HEK293T (cell line): ENCODE results near the gene SKA2.
"Not testable (repeated sequence)": the region's sequence is repeated elsewhere in the genome, so short reads cannot be mapped to it uniquely, and the experiment has no call there.

Source experiments
- CTCF ChIA-PET: fragments of 350-600 bp; formaldehyde crosslinking; extraction: SDS; loops from one replicate; lab custom pipeline; 2021; ENCODE audit warnings: antibody characterized with exemption, inconsistent platforms; lab: Yijun Ruan, JAX
- POLR2A ChIA-PET: fragments of 350-600 bp; formaldehyde crosslinking; extraction: SDS; loops from one replicate; lab custom pipeline; 2020; ENCODE audit warnings: antibody characterized with exemption, inconsistent platforms; lab: Yijun Ruan, JAX
- DNase-seq: peaks from one replicate; pipeline ENCODE4 v3.0.0; 2012; ENCODE audit warnings: mixed read lengths; ENCODE audit errors: extremely low spot score
- ARNT ChIP-seq: fragments of 450-650 bp; IDR thresholded peaks from 2 replicates; pipeline ENCODE4 v1.6.1; 2017; ENCODE audit warnings: mild to moderate bottlenecking
- BHLHE40 ChIP-seq: fragments of 450-650 bp; IDR thresholded peaks from 2 replicates; pipeline ENCODE4 v1.6.1; 2016; ENCODE audit warnings: mild to moderate bottlenecking, moderate library complexity, borderline replicate concordance
- CTBP1 ChIP-seq: fragments of 450-650 bp; IDR thresholded peaks from 2 replicates; pipeline ENCODE4 v1.6.1; 2016; ENCODE audit warnings: borderline replicate concordance
- ELF4 ChIP-seq: fragments of 450-650 bp; IDR thresholded peaks from 2 replicates; pipeline ENCODE4 v1.6.1; 2017; ENCODE audit warnings: antibody characterized with exemption
- FOXA1 ChIP-seq: fragments of 450-650 bp; IDR thresholded peaks from 2 replicates; pipeline ENCODE4 v1.6.1; 2016; ENCODE audit warnings: mild to moderate bottlenecking
- FOXK2 ChIP-seq: fragments of 450-650 bp; IDR thresholded peaks from 2 replicates; pipeline ENCODE4 v1.6.1; 2016; ENCODE audit warnings: mild to moderate bottlenecking
- FOXM1 ChIP-seq: fragments of 450-650 bp; IDR thresholded peaks from 2 replicates; pipeline ENCODE4 v1.6.1; 2017; ENCODE audit warnings: mild to moderate bottlenecking, borderline replicate concordance
- HDGF ChIP-seq: fragments of 450-650 bp; IDR thresholded peaks from 2 replicates; pipeline ENCODE4 v1.6.1; 2017; ENCODE audit warnings: antibody characterized with exemption, borderline replicate concordance
- L3MBTL2 ChIP-seq: fragments of 450-650 bp; conservative IDR thresholded peaks from 2 replicates; pipeline ENCODE4 v1.6.1; 2016; ENCODE audit warnings: mild to moderate bottlenecking
- LEF1 ChIP-seq: fragments of 450-650 bp; IDR thresholded peaks from 2 replicates; pipeline ENCODE4 v1.6.1; 2017; ENCODE audit warnings: mild to moderate bottlenecking, borderline replicate concordance
- NFRKB ChIP-seq: fragments of 450-650 bp; IDR thresholded peaks from 2 replicates; pipeline ENCODE4 v1.6.1; 2016; ENCODE audit warnings: mild to moderate bottlenecking, moderate library complexity
- PKNOX1 ChIP-seq: fragments of 450-650 bp; IDR thresholded peaks from 2 replicates; pipeline ENCODE4 v1.6.1; 2016
- SP1 ChIP-seq: fragments of 450-650 bp; IDR thresholded peaks from 2 replicates; pipeline ENCODE4 v1.6.1; 2017
- SUZ12 ChIP-seq: fragments of 450-650 bp; IDR thresholded peaks from 2 replicates; pipeline ENCODE4 v1.6.1; 2016; ENCODE audit warnings: mild to moderate bottlenecking
- TARDBP ChIP-seq: fragments of 450-650 bp; IDR thresholded peaks from 2 replicates; pipeline ENCODE4 v1.6.1; 2016
- ZNF384 ChIP-seq: fragments of 450-650 bp; IDR thresholded peaks from 2 replicates; pipeline ENCODE4 v1.6.1; 2016

Gene SKA2

GRCh38 chr17:59151006-59151405, 4.0 kb downstream of the SKA2 start:
- ChIA-PET POLR2A (interaction anchor here (0.6 to 2.1 kb wide), 2 partner anchors 25 to 70 kb away, joined by 3 to 7 read pairs; partner anchors contain the start of gene GDPD1), CTCF (no interaction called here)
- DNase-seq = no peak
- TF ChIP-seq SP1 (no peak), NFRKB (no peak), ZNF384 (no peak), ARNT (no peak), SUZ12 (no peak)

DNA sequence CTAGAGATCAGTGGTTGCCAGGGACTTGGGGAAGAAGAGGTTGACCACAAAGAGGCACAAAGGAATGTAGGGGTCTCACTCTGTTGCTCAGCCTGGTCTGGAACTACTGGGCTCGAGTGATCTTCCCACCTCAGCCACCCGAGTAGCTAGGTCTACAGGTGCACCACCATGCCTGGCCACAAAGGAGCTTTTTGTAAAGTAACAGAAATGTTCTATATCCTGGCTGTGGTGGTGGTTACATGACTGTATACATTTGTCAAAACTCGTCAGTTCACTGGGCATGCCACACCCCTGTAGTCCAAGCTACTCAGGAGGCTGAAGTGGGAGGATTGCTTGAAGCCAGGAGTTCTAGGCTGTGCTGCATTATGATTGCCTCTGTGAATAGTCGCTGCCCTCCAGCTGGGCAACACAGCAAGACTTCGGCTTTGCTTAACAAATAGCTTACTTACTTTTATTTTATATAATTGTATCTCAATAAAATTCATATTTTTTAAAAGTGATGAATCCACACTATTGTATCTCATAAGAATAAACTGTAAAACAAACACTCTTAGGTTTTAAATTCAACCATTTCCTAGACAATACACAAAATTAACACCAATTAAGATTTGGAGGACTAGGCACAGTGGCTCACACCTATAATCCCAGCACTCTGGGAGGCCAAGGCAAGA, 5.0 kb downstream of the SKA2 start:
- POLR2A ChIA-PET = interaction anchor here (0.6 to 1.0 kb wide), 2 partner anchors 13 to 554 kb away, joined by 3 read pairs; no protein-coding TSS in a partner anchor
- CTCF ChIA-PET = no interaction called here
- no peak for DNase-seq
- TF ChIP-seq SUZ12 (no peak), TARDBP (no peak), ZNF384 (no peak), FOXA1 (no peak), L3MBTL2 (no peak), CTBP1 (no peak), PKNOX1 (no peak), ARNT (no peak), ELF4 (no peak), BHLHE40 (no peak), HDGF (no peak), SP1 (no peak), FOXK2 (no peak), LEF1 (no peak), FOXM1 (no peak), NFRKB (no peak)

DNA sequence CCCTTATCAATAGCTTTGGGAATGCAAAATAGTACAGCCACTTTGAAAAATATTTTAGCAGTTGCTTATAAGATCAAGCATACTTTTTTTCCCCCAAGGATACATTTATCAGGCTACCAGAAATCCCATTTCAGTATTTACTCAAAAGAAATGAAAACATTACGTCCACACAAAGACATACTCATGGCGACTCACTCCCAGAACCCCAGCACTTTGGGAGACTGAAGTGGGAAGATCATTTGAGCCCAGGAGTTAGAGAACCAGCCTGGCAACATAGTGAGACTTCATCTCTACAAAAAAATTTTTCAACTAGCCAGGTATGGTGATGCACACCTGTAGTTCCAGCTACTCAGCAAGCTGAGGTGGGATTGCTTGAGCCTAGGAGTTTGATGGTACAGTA, 5.9 kb downstream of the SKA2 start:
- DNase-seq = no peak
- ChIA-PET POLR2A (no interaction called here), CTCF (interaction anchor here (0.6 kb wide), 1 partner anchor 72 kb away, joined by 4 read pairs; no protein-coding TSS in a partner anchor)
- TF ChIP-seq HDGF (no peak), ELF4 (no peak), ZNF384 (no peak), FOXM1 (no peak), BHLHE40 (no peak), ARNT (no peak), CTBP1 (no peak), L3MBTL2 (no peak), SP1 (no peak), LEF1 (no peak), TARDBP (no peak)

GRCh38 chr17:59145571-59146096, 9.4 kb downstream of the SKA2 start:
- ChIA-PET CTCF (interaction anchor here (1.2 kb wide), 1 partner anchor 8 kb away, joined by 4 read pairs; no protein-coding TSS in a partner anchor), POLR2A (interaction anchor here (0.6 to 1.7 kb wide), 5 partner anchors 9 to 711 kb away, joined by 3 to 6 read pairs (median 5); partner anchors contain the start of genes PRR11, SKA2 and TRIM37)
- TF ChIP-seq FOXM1 (no peak), ZNF384 (no peak), NFRKB (no peak), FOXK2 (no peak), FOXA1 (no peak), BHLHE40 (no peak), HDGF (no peak), PKNOX1 (no peak), L3MBTL2 (no peak)
- no peak for DNase-seq

DNA sequence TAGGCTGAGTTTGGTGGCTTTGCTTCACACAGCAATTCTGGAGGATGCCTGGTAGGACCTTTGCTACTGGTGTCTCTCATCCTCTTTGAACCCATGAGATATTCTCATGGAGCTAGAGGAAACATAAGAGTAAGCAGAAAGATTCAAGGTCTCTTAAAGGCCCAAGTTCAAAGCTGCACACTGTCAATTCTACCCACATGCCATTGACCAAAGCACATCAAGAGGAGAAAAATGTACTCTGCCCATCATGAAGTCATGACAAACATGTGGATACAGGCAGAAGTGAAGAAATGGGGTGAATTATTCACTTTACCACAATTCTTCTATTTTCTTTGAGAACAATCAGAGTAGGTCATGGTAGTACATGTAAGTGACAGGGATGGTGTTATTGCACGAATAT, 13.1 kb downstream of the SKA2 start:
- TF ChIP-seq FOXK2 (no peak), FOXA1 (no peak), SP1 (no peak), NFRKB (no peak), ARNT (no peak), PKNOX1 (no peak), BHLHE40 (no peak), LEF1 (no peak), SUZ12 (no peak), HDGF (no peak), CTBP1 (no peak), FOXM1 (no peak), TARDBP (no peak)
- no peak for DNase-seq
- ChIA-PET CTCF (no interaction called here), POLR2A (no interaction called here)

- CTCF ChIA-PET = interaction anchor here (0.6 kb wide), 1 partner anchor 567 kb away, joined by 3 read pairs; no protein-coding TSS in a partner anchor
- POLR2A ChIA-PET = no interaction called here
- TF ChIP-seq FOXM1 (no peak), ZNF384 (no peak), FOXK2 (no peak), NFRKB (no peak), ELF4 (no peak)
- DNase-seq = no peak
Observed at GRCh38 chr17:59139939-59140338, 15.0 kb downstream of the SKA2 start.

GRCh38 chr17:59138339-59138738, 16.6 kb downstream of the SKA2 start:
- DNase-seq, POLR2A ChIA-PET, CTCF ChIA-PET: not testable (repeated sequence)
